DOHH2 (cell line): ENCODE data around the gene LRRC51.

Experiments
- H3F3A ChIP-seq: fragments of 200-600 bp; sonication (generic), shearing (Covaris generic); 2 replicates; pipeline ENCODE4 v1.6.0; 2016; ENCODE audit warnings: antibody characterized with exemption, mild to moderate bottlenecking; ENCODE audit not compliant: control insufficient read depth, insufficient read depth
- H3K27ac ChIP-seq: fragments of 200-600 bp; sonication (generic); 2 replicates; pipeline ENCODE4 v1.5.1; 2014; ENCODE audit warnings: low read depth, mild to moderate bottlenecking, low read length, moderate library complexity
- H3K27me3 ChIP-seq: fragments of 200-600 bp; sonication (generic); 2 replicates; pipeline ENCODE4 v1.6.1; 2014; ENCODE audit warnings: mild to moderate bottlenecking, low read length, mixed read lengths; ENCODE audit not compliant: control insufficient read depth
- H3K36me3 ChIP-seq: fragments of 200-600 bp; sonication (generic); 2 replicates; pipeline ENCODE4 v1.6.1; 2014; ENCODE audit warnings: mild to moderate bottlenecking, low read length, moderate library complexity, mixed read lengths; ENCODE audit not compliant: control insufficient read depth
- H3K4me1 ChIP-seq: fragments of 200-600 bp; sonication (generic); 2 replicates; pipeline ENCODE4 v1.6.1; 2014; ENCODE audit warnings: mild to moderate bottlenecking, low read length, mixed read lengths; ENCODE audit not compliant: control insufficient read depth
- H3K4me2 ChIP-seq: fragments of 200-600 bp; sonication (generic); 2 replicates; pipeline ENCODE4 v1.6.0; 2014; ENCODE audit warnings: mild to moderate bottlenecking, low read length, moderate library complexity
- H3K4me3 ChIP-seq: fragments of 200-600 bp; sonication (generic); 2 replicates; pipeline ENCODE4 v1.5.1; 2014; ENCODE audit warnings: mild to moderate bottlenecking, low read length, mixed read lengths
- H3K79me2 ChIP-seq: fragments of 200-600 bp; sonication (generic); 2 replicates; pipeline ENCODE4 v1.6.1; 2014; ENCODE audit warnings: mild to moderate bottlenecking, low read length, mixed read lengths; ENCODE audit not compliant: control insufficient read depth
- H3K9me2 ChIP-seq: fragments of 200-600 bp; sonication (generic); replicated peaks from 2 replicates; pipeline ENCODE4 v1.6.1; 2014; ENCODE audit warnings: mild to moderate bottlenecking, low read length, mixed read lengths; ENCODE audit not compliant: control insufficient read depth
- H3K9me3 ChIP-seq: fragments of 200-600 bp; sonication (generic); 2 replicates; pipeline ENCODE4 v1.6.1; 2014; ENCODE audit warnings: antibody characterized with exemption, low read length, mixed read lengths; ENCODE audit not compliant: control insufficient read depth, insufficient read depth
- H4K20me1 ChIP-seq: fragments of 200-600 bp; sonication (generic); 2 replicates; pipeline ENCODE4 v1.6.0; 2014; ENCODE audit warnings: low read depth, mild to moderate bottlenecking, antibody characterized with exemption, low read length, moderate library complexity; ENCODE audit not compliant: control insufficient read depth, insufficient read depth
- EZH2phosphoT487 ChIP-seq: fragments of 200-600 bp; sonication (generic); IDR thresholded peaks from 2 replicates; pipeline ENCODE4 v1.6.1; 2017; ENCODE audit warnings: borderline replicate concordance, mild to moderate bottlenecking, antibody characterized with exemption, low read length, moderate library complexity, mixed read lengths
- TF ChIP-seq, protein P1 (sequence below): fragments of 200-600 bp; sonication (generic); IDR thresholded peaks from one replicate; pipeline ENCODE4 v1.5.1; 2014; ENCODE audit warnings: antibody characterized with exemption, mild to moderate bottlenecking, low read depth, low read length; ENCODE audit not compliant: poor library complexity, severe bottlenecking

The LRRC51 gene

DNA sequence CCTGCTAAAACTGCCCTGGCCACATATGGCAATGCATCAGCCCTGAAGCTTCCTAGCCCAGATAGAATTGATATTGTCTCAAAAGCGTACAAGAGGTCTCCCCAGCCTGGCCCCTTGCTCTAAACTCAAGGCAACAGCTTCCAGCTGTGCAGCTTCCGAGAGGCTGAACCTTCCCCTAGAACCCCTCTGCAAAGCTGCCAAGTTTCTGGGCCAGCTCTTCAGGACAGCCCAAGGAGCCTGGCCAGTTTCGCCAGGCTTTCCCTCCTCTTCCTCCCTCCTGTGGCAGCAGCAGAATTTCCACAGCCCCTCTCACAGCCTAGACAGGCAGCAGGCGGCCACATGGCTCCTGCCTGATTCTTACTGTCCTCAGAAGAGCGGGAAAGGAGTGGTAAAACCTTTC lies 34.8 kb upstream of the LRRC51 start:
- 0 out of 2 replicates have a peak, but pooled peaks cover 3% of the 10 kb centered on the region for H4K20me1 ChIP-seq
- no peak overlapping the region for H3K27ac ChIP-seq
- no peak overlapping the region for H3K4me2 ChIP-seq
- H3K36me3 ChIP-seq, result peaks cover 25% of the 10 kb centered on the region
- H3K4me1 ChIP-seq, result peaks cover 27% of the 10 kb centered on the region
- H3K27me3 ChIP-seq, result no peaks in the 10 kb centered on the region
- no peak overlapping the region for H3K4me3 ChIP-seq
- H3K9me3 ChIP-seq, result no peaks in the 10 kb centered on the region
- TF ChIP-seq, protein P1, sequence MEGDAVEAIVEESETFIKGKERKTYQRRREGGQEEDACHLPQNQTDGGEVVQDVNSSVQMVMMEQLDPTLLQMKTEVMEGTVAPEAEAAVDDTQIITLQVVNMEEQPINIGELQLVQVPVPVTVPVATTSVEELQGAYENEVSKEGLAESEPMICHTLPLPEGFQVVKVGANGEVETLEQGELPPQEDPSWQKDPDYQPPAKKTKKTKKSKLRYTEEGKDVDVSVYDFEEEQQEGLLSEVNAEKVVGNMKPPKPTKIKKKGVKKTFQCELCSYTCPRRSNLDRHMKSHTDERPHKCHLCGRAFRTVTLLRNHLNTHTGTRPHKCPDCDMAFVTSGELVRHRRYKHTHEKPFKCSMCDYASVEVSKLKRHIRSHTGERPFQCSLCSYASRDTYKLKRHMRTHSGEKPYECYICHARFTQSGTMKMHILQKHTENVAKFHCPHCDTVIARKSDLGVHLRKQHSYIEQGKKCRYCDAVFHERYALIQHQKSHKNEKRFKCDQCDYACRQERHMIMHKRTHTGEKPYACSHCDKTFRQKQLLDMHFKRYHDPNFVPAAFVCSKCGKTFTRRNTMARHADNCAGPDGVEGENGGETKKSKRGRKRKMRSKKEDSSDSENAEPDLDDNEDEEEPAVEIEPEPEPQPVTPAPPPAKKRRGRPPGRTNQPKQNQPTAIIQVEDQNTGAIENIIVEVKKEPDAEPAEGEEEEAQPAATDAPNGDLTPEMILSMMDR, result no peak
- no peak for TF ChIP-seq EZH2phosphoT487
- peaks cover 15% of the 10 kb centered on the region for H3F3A ChIP-seq
- no peaks in the 10 kb centered on the region for H3K9me2 ChIP-seq
- peaks cover 55% of the 10 kb centered on the region for H3K79me2 ChIP-seq

- Histone ChIP-seq H3F3A (peaks cover 1% of the 10 kb centered on the region; the same call in 1 of the 2 replicates), H3K9me2 (no peaks in the 10 kb centered on the region), H3K4me3 (no peak overlapping the region), H3K4me1 (peaks cover under 1% of the 10 kb centered on the region; the same call in 1 of the 2 replicates), H3K9me3 (no peaks in the 10 kb centered on the region), H3K27ac (no peak overlapping the region), H3K36me3 (peaks cover 12% of the 10 kb centered on the region), H3K27me3 (no peaks in the 10 kb centered on the region), H3K4me2 (no peak overlapping the region), H3K79me2 (peaks cover 51% of the 10 kb centered on the region), H4K20me1 (0 out of 2 replicates have a peak, but pooled peaks cover 3% of the 10 kb centered on the region)
- TF ChIP-seq, protein P1, result no peak
- TF ChIP-seq EZH2phosphoT487, result no peak
These were observed 31.7 kb upstream of the LRRC51 start for GRCh38 chr11:72048766-72049460.

DNA sequence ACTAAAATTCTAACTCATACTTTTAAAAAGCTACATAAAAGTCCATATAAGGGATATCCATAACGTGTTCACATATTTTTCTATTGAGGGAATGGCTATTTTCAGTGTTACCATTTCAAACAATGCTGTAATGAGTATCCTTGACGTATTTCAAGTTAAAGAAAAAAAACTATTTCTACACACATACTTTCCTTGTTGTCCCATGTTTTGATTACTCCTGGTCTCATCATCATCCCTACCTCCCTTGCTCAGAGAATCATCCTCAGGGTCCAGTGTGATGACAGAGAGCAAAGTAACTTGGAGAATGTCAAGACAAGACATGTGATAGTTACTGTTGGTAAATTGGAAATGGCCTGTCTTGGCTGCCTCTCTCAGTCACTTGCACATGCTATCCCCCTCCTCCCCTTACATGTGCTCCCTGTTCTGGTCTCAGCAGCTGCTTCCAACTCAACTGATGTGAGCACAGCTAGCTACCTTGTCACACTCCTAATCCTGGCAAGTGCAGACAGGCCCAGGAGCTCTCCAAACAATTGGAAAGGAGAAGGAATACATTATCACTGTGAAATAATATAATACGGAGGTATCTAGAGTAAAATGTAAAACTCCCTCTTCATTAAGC lies 22.1 kb upstream of the LRRC51 start:
- H3F3A ChIP-seq, result no peaks in the 10 kb centered on the region; the same call in 1 of the 2 replicates
- no peak overlapping the region for H3K4me2 ChIP-seq
- H3K4me3 ChIP-seq, result no peak overlapping the region
- peaks cover 61% of the 10 kb centered on the region for H3K79me2 ChIP-seq
- no peaks in the 10 kb centered on the region for H3K9me3 ChIP-seq
- H3K36me3 ChIP-seq, result peaks cover 40% of the 10 kb centered on the region
- H3K4me1 ChIP-seq, result peaks cover 14% of the 10 kb centered on the region
- no peak for TF ChIP-seq EZH2phosphoT487
- TF ChIP-seq, protein P1, result no peak
- H3K27ac ChIP-seq, result no peak overlapping the region
- H4K20me1 ChIP-seq, result no peaks in the 10 kb centered on the region
- H3K9me2 ChIP-seq, result no peaks in the 10 kb centered on the region
- H3K27me3 ChIP-seq, result no peaks in the 10 kb centered on the region
